ENCODE results near the gene ROCK2. TPM values are rescaled to one million over a fixed set of nuclear protein-coding genes. Genes with fewer than 3 reads are reported as not detected.

The ROCK2 gene
- total and polyA plus RNA-seq, 2 of the 13 experiments (the other 11 are each of a cell fraction or from before 2014, with no cell fraction given): 38.1 to 119 TPM

- TF ChIP-seq SRSF9 (IDR thresholded peaks at IDR 0.05; ENCODE audit: borderline replicate concordance, insufficient read depth, low read depth, low read length, poor library complexity, severe bottlenecking): no peak
- no peak for TF ChIP-seq PCBP1 (IDR thresholded peaks at IDR 0.05; ENCODE audit: borderline replicate concordance, low read depth, low read length)
- TF ChIP-seq ZBTB49 (CRISPR knock-in tag; IDR thresholded peaks at IDR 0.05; ENCODE audit: borderline replicate concordance): no peak
- no peak for TF ChIP-seq BCL3 (CRISPR knock-in tag; IDR thresholded peaks at IDR 0.05)
- no peak for TF ChIP-seq ZBTB26 (CRISPR knock-in tag; IDR thresholded peaks at IDR 0.05; ENCODE audit: borderline replicate concordance)
- 0 out of 2 replicates have a peak, but pooled peaks have one; percentile 30 for TF ChIP-seq ZNF672 (CRISPR knock-in tag; IDR thresholded peaks at IDR 0.05)
- no peak for TF ChIP-seq MED8 (CRISPR knock-in tag; IDR thresholded peaks at IDR 0.05; ENCODE audit: insufficient replicate concordance)
- TF ChIP-seq MNT (IDR thresholded peaks at IDR 0.05): no peak
- TF ChIP-seq KMT2A (CRISPR knock-in tag; IDR thresholded peaks at IDR 0.05): no peak
- TF ChIP-seq SRSF1 (optimal IDR thresholded peaks at IDR 0.05; ENCODE audit: low read depth, low read length): no peak
- peak; percentile 55 for TF ChIP-seq MXD3 (CRISPR knock-in tag; IDR thresholded peaks at IDR 0.05)
- TF ChIP-seq LCORL (IDR thresholded peaks at IDR 0.05): no peak
- peak; percentile 73 for TF ChIP-seq LCORL (CRISPR knock-in tag; IDR thresholded peaks at IDR 0.05)
- TF ChIP-seq ZNF75D (CRISPR knock-in tag; IDR thresholded peaks at IDR 0.05; ENCODE audit: borderline replicate concordance): no peak
- TF ChIP-seq SMARCE1 (IDR thresholded peaks at IDR 0.05; ENCODE audit: borderline replicate concordance): no peak
- TF ChIP-seq NFYC (CRISPR knock-in tag; IDR thresholded peaks at IDR 0.05): 0 out of 2 replicates have a peak, but pooled peaks have one; percentile 24
- TF ChIP-seq FOSL1 (CRISPR knock-in tag; IDR thresholded peaks at IDR 0.05; ENCODE audit: borderline replicate concordance): no peak
- TF ChIP-seq ZBTB4 (CRISPR knock-in tag; IDR thresholded peaks at IDR 0.05; ENCODE audit: borderline replicate concordance): no peak
- TF ChIP-seq ZKSCAN5 (CRISPR knock-in tag; IDR thresholded peaks at IDR 0.05): no peak
These were observed 19.6 kb upstream of the ROCK2 start (continued) for GRCh38 chr2:11363868-11364564.

Data from HepG2 (cell line).